ENCODE data around the gene TLCD3B.

The TLCD3B gene

DNA sequence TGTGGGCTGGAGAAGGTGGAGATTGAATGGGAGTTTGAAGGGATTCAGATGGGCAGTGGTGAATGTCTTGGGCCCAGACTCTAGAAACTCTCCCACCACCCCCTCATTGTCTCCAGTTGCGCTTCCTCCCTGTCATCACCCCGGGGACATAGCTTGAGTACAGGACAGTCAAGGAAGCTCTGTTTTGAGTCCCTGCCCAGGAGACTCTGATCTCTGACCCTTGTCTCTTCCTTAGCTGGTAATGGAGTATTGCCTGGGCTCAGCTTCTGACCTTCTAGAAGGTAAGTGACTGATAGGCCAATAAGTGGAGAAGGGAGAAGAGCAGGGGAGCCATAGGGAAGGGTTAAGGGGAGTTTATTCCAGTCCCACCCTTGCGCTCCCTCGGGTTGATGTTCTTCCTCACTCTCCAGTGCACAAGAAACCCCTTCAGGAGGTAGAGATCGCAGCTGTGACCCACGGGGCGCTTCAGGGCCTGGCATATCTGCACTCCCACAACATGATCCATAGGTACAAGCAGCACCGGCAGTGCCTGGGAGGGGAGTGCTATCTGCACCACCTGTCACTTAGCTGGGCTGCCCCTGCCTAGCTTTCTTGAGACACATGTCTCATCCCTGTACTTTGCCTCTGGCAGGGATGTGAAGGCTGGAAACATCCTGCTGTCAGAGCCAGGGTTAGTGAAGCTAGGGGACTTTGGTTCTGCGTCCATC is 52.4 kb downstream of the TLCD3B start:
- no CpG with 5 or more reads among the region's 9 CpGs for WGBS (ENCODE audit: extremely low coverage, insufficient coverage, insufficient read length)
- Histone ChIP-seq H3K14ac (ENCODE audit: low read length) (no peak overlapping the region), H4K91ac (ENCODE audit: low read depth, low read length) (no peak overlapping the region), H3K79me2 (ENCODE audit: control insufficient read depth, insufficient read depth, low read length, poor library complexity) (peaks cover 15% of the 10 kb centered on the region), H2AK5ac (ENCODE audit: low read length) (no peak overlapping the region), H4K12ac (ENCODE audit: low read depth, low read length) (no peak overlapping the region), H3K36me3 (ENCODE audit: control insufficient read depth in 1 of 2, insufficient read depth in 2 of 2, low read length in 2 of 2) (peaks cover 49 to 59% of the 10 kb centered on the region in 2 experiments), H3K4me3 (ENCODE audit: low read depth, low read length) (no peak overlapping the region), H3K4me2 (ENCODE audit: low read length) (no peak overlapping the region), H3K27ac (ENCODE audit: low read depth, low read length) (no peak overlapping the region), H2BK12ac (ENCODE audit: low read length) (no peak overlapping the region), H3K4ac (ENCODE audit: low read depth, low read length) (no peak overlapping the region), H3K23ac (ENCODE audit: low read length) (no peak overlapping the region), H3K4me1 (ENCODE audit: control insufficient read depth in 1 of 2, insufficient read depth in 2 of 2, low read length in 2 of 2) (peaks cover 7 to 22% of the 10 kb centered on the region in 2 experiments), H2AFZ (ENCODE audit: insufficient read depth, low read length, poor library complexity) (no peak overlapping the region), H2BK5ac (ENCODE audit: low read depth, low read length, poor library complexity) (no peak overlapping the region), H3K27me3 (ENCODE audit: insufficient read depth, low read length) (no peaks in the 10 kb centered on the region), H3K79me1 (ENCODE audit: low read length) (peaks cover 9% of the 10 kb centered on the region), H3K9ac (ENCODE audit: low read length) (no peak overlapping the region), H4K8ac (ENCODE audit: low read depth, low read length) (no peak overlapping the region), H3K18ac (ENCODE audit: low read length) (no peak overlapping the region), H2BK120ac (ENCODE audit: insufficient read depth, low read length, poor library complexity) (no peak overlapping the region), H3K9me3 (ENCODE audit: insufficient read depth, low read depth, low read length) (peaks cover 4% of the 10 kb centered on the region)
- DNase-seq = no peak

DNA sequence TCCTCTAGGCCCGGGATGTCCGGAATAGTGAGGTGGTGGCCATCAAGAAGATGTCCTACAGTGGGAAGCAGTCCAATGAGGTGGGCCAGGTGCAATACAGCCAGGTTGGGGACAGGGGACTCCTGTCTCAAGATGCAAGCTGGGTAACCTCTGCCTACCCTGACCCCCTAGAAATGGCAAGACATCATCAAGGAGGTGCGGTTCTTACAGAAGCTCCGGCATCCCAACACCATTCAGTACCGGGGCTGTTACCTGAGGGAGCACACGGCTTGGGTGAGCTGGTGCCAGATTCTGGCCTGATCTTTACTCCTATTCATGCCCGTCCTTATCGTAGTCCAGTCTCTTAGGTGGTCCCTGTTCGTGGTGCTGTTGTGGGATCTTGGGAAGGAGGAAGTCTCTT is 53.0 kb downstream of the TLCD3B start:
- H4K8ac ChIP-seq (ENCODE audit: low read depth, low read length) = no peak overlapping the region
- no peak overlapping the region for H3K14ac ChIP-seq (ENCODE audit: low read length)
- no peak overlapping the region for H3K18ac ChIP-seq (ENCODE audit: low read length)
- H3K4me2 ChIP-seq (ENCODE audit: low read length) = no peak overlapping the region
- H3K36me3 ChIP-seq (ENCODE audit: control insufficient read depth in 1 of 2, insufficient read depth in 2 of 2, low read length in 2 of 2) = peaks cover 42 to 53% of the 10 kb centered on the region in 2 experiments
- H2AK5ac ChIP-seq (ENCODE audit: low read length) = no peak overlapping the region
- H3K9ac ChIP-seq (ENCODE audit: low read length) = no peak overlapping the region
- no peak overlapping the region for H2AFZ ChIP-seq (ENCODE audit: insufficient read depth, low read length, poor library complexity)
- DNase-seq = no peak
- H3K23ac ChIP-seq (ENCODE audit: low read length) = peak overlapping the region; percentile 34
- no peak overlapping the region for H4K91ac ChIP-seq (ENCODE audit: low read depth, low read length)
- H3K79me1 ChIP-seq (ENCODE audit: low read length) = peaks cover 10% of the 10 kb centered on the region
- H3K4ac ChIP-seq (ENCODE audit: low read depth, low read length) = no peak overlapping the region
- H3K27me3 ChIP-seq (ENCODE audit: insufficient read depth, low read length) = no peaks in the 10 kb centered on the region
- peaks cover 9 to 22% of the 10 kb centered on the region in 2 experiments for H3K4me1 ChIP-seq (ENCODE audit: control insufficient read depth in 1 of 2, insufficient read depth in 2 of 2, low read length in 2 of 2)
- no peak overlapping the region for H4K12ac ChIP-seq (ENCODE audit: low read depth, low read length)
- no CpG with 5 or more reads among the region's 9 CpGs for WGBS (ENCODE audit: extremely low coverage, insufficient coverage, insufficient read length)
- H3K27ac ChIP-seq (ENCODE audit: low read depth, low read length) = no peak overlapping the region
- no peak overlapping the region for H2BK5ac ChIP-seq (ENCODE audit: low read depth, low read length, poor library complexity)
- no peak overlapping the region for H2BK120ac ChIP-seq (ENCODE audit: insufficient read depth, low read length, poor library complexity)
- no peak overlapping the region for H3K4me3 ChIP-seq (ENCODE audit: low read depth, low read length)
- H3K79me2 ChIP-seq (ENCODE audit: control insufficient read depth, insufficient read depth, low read length, poor library complexity) = peaks cover 15% of the 10 kb centered on the region
- H2BK12ac ChIP-seq (ENCODE audit: low read length) = no peak overlapping the region
- H3K9me3 ChIP-seq (ENCODE audit: insufficient read depth, low read depth, low read length) = peaks cover 4% of the 10 kb centered on the region

DNA sequence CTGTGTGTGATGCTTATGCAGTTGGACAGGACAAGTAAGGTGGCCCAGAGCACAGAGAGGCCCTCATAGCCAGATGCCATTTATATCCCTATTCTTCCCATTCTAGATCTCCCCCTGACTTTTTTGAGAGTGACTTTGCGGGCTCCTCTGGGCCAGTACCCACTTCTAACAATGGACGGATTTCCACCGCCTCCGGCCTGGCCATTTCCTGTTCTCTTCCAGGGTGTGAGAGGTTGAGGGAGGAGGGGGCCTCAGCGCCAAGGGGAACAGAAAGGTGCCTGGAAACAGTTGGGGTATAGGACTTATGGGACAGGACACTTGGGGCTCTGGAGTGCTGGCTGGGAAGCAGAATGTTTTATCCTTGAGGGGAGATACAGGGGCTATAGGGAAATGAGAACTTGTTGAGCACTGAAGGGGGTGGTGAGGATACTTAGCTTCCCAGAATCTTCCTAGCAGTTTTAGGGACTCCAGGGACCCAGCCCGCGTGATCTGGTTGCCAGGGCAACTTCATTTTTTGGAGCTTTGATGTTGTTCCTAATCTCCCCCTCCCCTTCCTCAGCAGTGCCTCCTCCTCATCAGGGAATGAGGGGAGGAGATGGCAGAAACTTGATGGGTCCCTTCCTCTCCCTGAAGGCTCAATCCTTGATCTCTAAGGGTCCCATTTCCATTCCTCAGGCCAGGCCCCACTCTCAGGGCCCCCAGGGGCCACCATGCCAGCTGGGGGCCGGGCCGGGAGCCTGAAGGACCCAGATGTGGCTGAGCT is 53.8 kb downstream of the TLCD3B start:
- Histone ChIP-seq H3K23ac (ENCODE audit: low read length) (no peak overlapping the region), H2BK12ac (ENCODE audit: low read length) (no peak overlapping the region), H3K4me3 (ENCODE audit: low read depth, low read length) (no peak overlapping the region), H3K9me3 (ENCODE audit: insufficient read depth, low read depth, low read length) (no peaks in the 10 kb centered on the region), H2BK5ac (ENCODE audit: low read depth, low read length, poor library complexity) (no peak overlapping the region), H4K8ac (ENCODE audit: low read depth, low read length) (no peak overlapping the region), H2BK120ac (ENCODE audit: insufficient read depth, low read length, poor library complexity) (no peak overlapping the region), H3K9ac (ENCODE audit: low read length) (no peak overlapping the region), H3K4me1 (ENCODE audit: control insufficient read depth in 1 of 2, insufficient read depth in 2 of 2, low read length in 2 of 2) (peaks cover 9 to 22% of the 10 kb centered on the region in 2 experiments), H3K79me2 (ENCODE audit: control insufficient read depth, insufficient read depth, low read length, poor library complexity) (peaks cover 15% of the 10 kb centered on the region), H4K91ac (ENCODE audit: low read depth, low read length) (no peak overlapping the region), H2AK5ac (ENCODE audit: low read length) (no peak overlapping the region), H3K27me3 (ENCODE audit: insufficient read depth, low read length) (no peaks in the 10 kb centered on the region), H3K4me2 (ENCODE audit: low read length) (no peak overlapping the region), H3K79me1 (ENCODE audit: low read length) (peaks cover 10% of the 10 kb centered on the region), H2AFZ (ENCODE audit: insufficient read depth, low read length, poor library complexity) (no peak overlapping the region), H3K4ac (ENCODE audit: low read depth, low read length) (no peak overlapping the region), H3K27ac (ENCODE audit: low read depth, low read length) (no peak overlapping the region), H3K18ac (ENCODE audit: low read length) (no peak overlapping the region), H4K12ac (ENCODE audit: low read depth, low read length) (no peak overlapping the region), H3K36me3 (ENCODE audit: control insufficient read depth in 1 of 2, insufficient read depth in 2 of 2, low read length in 2 of 2) (peaks cover 37 to 48% of the 10 kb centered on the region in 2 experiments), H3K14ac (ENCODE audit: low read length) (no peak overlapping the region)
- no peak for DNase-seq
- no CpG with 5 or more reads among the region's 9 CpGs for WGBS (ENCODE audit: extremely low coverage, insufficient coverage, insufficient read length)

DNA sequence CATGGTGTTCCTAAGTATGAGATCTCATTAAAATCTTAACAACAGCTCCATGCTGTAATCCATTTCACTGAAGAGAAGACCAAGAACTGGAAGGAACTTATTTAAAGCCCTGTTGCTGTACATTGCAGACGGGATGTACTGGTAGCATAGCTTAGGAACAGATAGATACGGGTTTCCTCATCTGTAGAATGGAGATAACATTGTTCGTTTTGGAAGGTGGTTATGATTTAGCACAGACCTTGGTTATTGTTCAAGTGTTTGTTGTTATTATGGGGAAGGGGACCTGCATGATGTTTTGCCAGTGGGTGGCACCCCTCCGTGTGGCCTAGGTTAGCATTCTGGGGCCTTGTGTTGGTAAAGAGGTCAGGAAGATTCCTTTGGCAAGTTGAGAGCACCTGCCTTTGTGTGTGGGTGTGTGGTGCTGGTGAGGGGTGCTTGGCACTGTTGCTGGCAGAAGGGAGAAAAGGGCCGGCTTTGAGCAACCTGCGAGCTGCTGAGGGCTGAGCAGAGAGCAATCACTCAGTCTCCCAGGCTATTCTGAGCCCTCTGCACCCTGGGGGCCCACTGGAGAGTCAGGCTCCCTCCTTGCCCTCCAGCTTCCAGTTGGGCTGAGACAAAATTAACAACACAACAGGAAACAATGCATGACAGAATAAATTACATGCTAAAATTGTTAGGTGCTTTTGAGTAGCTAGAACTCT is 55.1 kb downstream of the TLCD3B start:
- no CpG with 5 or more reads among the region's 6 CpGs for WGBS (ENCODE audit: extremely low coverage, insufficient coverage, insufficient read length)
- Histone ChIP-seq H2BK12ac (ENCODE audit: low read length) (no peak overlapping the region), H3K27ac (ENCODE audit: low read depth, low read length) (no peak overlapping the region), H3K79me1 (ENCODE audit: low read length) (peaks cover 10% of the 10 kb centered on the region), H2AFZ (ENCODE audit: insufficient read depth, low read length, poor library complexity) (no peak overlapping the region), H4K12ac (ENCODE audit: low read depth, low read length) (no peak overlapping the region), H3K4me1 (ENCODE audit: control insufficient read depth in 1 of 2, insufficient read depth in 2 of 2, low read length in 2 of 2) (peaks cover 9 to 22% of the 10 kb centered on the region in 2 experiments), H2AK5ac (ENCODE audit: low read length) (no peak overlapping the region), H3K9ac (ENCODE audit: low read length) (no peak overlapping the region), H3K4me3 (ENCODE audit: low read depth, low read length) (no peak overlapping the region), H3K36me3 (ENCODE audit: control insufficient read depth in 1 of 2, insufficient read depth in 2 of 2, low read length in 2 of 2) (peaks cover 34 to 42% of the 10 kb centered on the region in 2 experiments), H3K4ac (ENCODE audit: low read depth, low read length) (no peak overlapping the region), H2BK5ac (ENCODE audit: low read depth, low read length, poor library complexity) (no peak overlapping the region), H3K23ac (ENCODE audit: low read length) (no peak overlapping the region), H4K91ac (ENCODE audit: low read depth, low read length) (no peak overlapping the region), H2BK120ac (ENCODE audit: insufficient read depth, low read length, poor library complexity) (no peak overlapping the region), H3K9me3 (ENCODE audit: insufficient read depth, low read depth, low read length) (no peaks in the 10 kb centered on the region), H3K14ac (ENCODE audit: low read length) (no peak overlapping the region), H3K4me2 (ENCODE audit: low read length) (peak overlapping the region; percentile 42), H3K79me2 (ENCODE audit: control insufficient read depth, insufficient read depth, low read length, poor library complexity) (peaks cover 15% of the 10 kb centered on the region), H4K8ac (ENCODE audit: low read depth, low read length) (no peak overlapping the region), H3K18ac (ENCODE audit: low read length) (no peak overlapping the region), H3K27me3 (ENCODE audit: insufficient read depth, low read length) (no peaks in the 10 kb centered on the region)
- peak in 1 of 2 donors; percentile 25 for DNase-seq
